Central memory CD8-positive, alpha-beta T cell (primary cell): ENCODE data around the gene CLTA.
"Not testable (repeated sequence)": the region's sequence is repeated elsewhere in the genome, so short reads cannot be mapped to it uniquely, and the experiment has no call there.

ENCODE experiments used
- ATAC-seq: fragments of 150-1000 bp; cut with Tn5 transposase; replicated peaks from 2 replicates; pipeline ENCODE4 v1.10.0; 2022; ENCODE audit warnings: mild to moderate bottlenecking, moderate FRiP score, moderate number of reproducible peaks; ENCODE audit not compliant: poor library complexity, severe bottlenecking; ENCODE audit errors: extremely low read depth
- DNase-seq, 2 donors: peaks; one replicate each; pipeline ENCODE4 v3.0.0; 2021; ENCODE audit warnings: low spot score in 2 of 2
- H3K27ac Mint-ChIP-seq: one replicate; pipeline ENCODE4 v1.8.0; 2022; ENCODE audit warnings: low read depth, mild to moderate bottlenecking, moderate library complexity, mixed read lengths
- H3K27me3 Mint-ChIP-seq: one replicate; pipeline ENCODE4 v1.8.0; 2022; ENCODE audit warnings: mixed read lengths
- H3K36me3 Mint-ChIP-seq: one replicate; pipeline ENCODE4 v1.8.0; 2022; ENCODE audit warnings: mild to moderate bottlenecking, moderate library complexity, mixed read lengths; ENCODE audit not compliant: insufficient read depth
- H3K4me1 Mint-ChIP-seq: one replicate; pipeline ENCODE4 v1.8.0; 2022; ENCODE audit warnings: mixed read lengths
- H3K4me3 Mint-ChIP-seq: one replicate; pipeline ENCODE4 v1.8.0; 2022; ENCODE audit warnings: mild to moderate bottlenecking, moderate library complexity, mixed read lengths
- H3K9me3 Mint-ChIP-seq: one replicate; pipeline ENCODE4 v1.8.0; 2022; ENCODE audit warnings: mixed read lengths

CLTA gene

DNA sequence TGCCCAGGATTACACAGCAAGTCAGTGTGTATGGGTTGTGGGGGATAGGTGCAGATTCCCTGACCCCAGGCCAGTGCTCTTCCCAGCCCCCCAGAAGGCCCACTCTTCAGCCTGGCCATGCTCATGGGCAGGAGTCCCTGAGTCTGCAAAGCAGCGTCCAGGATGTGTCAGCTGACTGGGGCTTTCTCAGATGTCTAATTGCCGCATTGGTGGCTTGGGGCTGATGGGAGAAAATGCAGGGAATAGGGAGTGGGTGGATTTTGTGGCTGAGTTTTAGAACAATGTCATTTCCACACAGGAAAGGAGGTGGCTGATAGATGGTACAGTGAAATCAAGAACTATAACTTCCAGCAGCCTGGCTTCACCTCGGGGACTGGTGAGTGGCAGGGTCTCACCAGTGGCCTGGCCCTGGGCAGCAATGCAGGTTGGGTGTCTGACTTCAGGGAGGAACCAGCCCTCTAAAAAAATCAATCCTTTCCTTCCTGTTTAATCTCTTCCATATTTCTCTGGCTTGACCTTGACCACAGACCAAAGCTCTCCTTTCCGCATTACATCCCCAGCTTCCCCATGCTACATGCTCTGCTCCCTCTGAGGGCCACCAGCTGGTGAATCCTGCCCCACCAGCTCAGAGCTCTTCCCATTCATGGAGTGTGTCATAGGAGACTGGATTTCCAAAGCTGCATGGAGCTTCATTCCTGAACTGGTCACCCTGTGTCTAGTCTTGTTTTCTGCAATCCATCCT, 40.0 kb upstream of the CLTA start:
- DNase-seq = no peak
- Mint-ChIP-seq H3K36me3 (peaks cover 22% of the 10 kb centered on the region), H3K27ac (peak overlapping the region; percentile 98), H3K4me1 (peaks cover 65% of the 10 kb centered on the region), H3K4me3 (peak overlapping the region; percentile 88), H3K9me3 (no peaks in the 10 kb centered on the region), H3K27me3 (no peaks in the 10 kb centered on the region)
- ATAC-seq = no peak

DNA sequence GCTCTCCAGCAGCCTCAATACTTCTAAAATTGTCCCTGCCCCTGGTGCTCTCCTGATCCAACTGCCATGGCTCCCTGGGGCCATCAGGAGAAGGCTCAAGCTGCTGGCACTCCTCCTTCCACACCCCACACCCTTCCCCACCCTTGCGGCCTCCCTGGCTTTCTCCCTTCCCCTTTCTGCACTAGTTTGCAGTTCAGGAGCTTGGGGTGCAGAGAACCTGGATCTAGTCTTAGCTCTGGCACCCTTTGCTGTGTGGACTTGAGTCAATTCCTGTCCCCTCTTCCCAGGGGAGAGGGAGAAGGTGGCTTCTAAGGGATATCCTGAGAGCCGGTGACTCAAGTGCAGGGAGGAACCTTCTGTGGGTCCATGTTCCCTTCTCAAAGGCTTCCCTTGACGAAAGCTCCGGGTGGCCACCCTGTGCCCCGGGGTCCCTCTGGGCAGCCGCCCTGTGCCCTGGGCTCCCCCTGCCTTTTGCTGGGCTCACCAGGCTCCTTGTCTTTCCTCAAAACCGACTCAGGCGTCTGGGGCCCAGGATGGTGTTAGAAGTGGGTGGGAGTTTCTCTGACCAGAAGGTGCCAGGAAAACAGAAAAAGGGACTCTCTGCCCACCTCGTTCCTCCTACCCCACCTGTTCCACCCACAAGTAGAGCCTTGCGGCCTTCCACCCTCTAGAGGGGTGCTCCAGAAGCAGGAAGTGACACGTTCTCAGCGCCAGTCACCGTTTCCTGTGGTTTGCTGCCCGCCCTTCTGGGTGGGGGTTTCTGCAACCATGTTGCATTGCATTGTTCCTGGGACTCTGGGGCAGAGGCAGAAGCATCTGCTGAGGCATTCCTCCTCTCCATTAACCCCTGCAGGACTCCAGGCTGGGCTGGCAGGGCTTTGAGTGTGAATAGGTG, 39.2 kb upstream of the CLTA start:
- H3K4me3 Mint-ChIP-seq = peak overlapping the region; percentile 88
- ATAC-seq = peak; percentile 98

DNA sequence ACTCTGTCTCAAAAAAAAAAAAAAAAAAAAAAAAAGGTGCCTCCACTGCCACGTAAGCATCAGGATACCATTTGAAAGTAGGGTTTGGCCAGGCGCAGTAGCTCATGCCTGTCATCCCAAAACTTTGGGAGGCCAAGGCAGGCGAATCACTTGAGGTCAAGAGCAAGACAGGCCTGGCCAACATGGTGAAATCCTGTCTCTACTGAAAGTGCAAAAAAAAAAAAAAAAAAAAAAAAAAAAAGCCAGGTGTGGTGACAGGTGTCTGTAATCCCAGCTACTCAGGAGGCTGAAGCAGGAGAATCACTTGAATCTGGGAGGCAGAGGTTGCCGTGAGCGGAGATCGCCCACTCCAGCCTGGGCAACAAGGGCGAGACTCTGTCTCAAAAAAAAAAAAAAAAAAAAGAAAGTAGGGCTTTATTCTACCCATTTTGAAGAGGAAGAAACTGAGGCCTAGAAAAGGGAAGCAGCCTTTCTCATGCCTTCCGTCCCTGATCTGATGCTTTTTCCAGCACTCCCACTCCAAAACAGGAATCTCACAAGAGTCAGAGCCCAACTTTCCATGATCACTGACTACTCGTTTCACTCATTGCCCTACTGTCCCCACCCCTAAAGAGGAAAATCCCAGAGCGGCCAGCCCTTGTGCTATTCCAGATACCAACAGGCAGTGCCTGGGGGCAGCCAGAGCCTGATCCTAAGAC, 37.8 kb upstream of the CLTA start:
- H3K27ac Mint-ChIP-seq = peak overlapping the region; percentile 98
- H3K36me3 Mint-ChIP-seq = peaks cover 25% of the 10 kb centered on the region
- DNase-seq (no peak), ATAC-seq (no peak)
- peak overlapping the region; percentile 59 for H3K4me3 Mint-ChIP-seq
- H3K27me3 Mint-ChIP-seq = no peaks in the 10 kb centered on the region
- peaks cover 47% of the 10 kb centered on the region for H3K4me1 Mint-ChIP-seq
- H3K9me3 Mint-ChIP-seq = no peaks in the 10 kb centered on the region

More for the DNA sequence above, 39.2 kb upstream of the CLTA start:
- no peaks in the 10 kb centered on the region for H3K27me3 Mint-ChIP-seq
- DNase-seq = peak; percentile 74 to 90
- H3K36me3 Mint-ChIP-seq = peaks cover 24% of the 10 kb centered on the region
- H3K27ac Mint-ChIP-seq = peak overlapping the region; percentile 98
- H3K4me1 Mint-ChIP-seq = peaks cover 58% of the 10 kb centered on the region
- no peaks in the 10 kb centered on the region for H3K9me3 Mint-ChIP-seq

DNA sequence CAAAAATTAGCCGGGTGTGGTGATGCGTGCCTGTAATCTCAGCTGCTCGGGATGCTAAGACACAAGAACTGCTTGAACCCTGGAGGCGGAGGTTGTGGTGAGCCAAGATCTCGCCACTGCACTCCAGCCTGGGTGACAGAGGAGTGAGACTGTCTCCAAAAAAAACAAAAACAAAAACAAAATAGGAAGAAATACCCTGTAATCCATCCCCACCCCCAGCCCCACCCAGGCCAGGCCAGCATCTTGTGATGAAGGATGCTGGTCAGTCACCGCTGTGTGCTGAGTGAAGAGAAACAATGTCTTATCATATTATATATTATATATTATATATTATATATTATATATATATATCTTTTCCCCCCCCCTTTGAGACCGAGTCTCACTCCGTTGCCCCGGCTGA, 37.0 kb upstream of the CLTA start:
- peak overlapping the region; percentile 59 for H3K4me3 Mint-ChIP-seq
- no peaks in the 10 kb centered on the region for H3K9me3 Mint-ChIP-seq
- H3K36me3 Mint-ChIP-seq = peaks cover 25% of the 10 kb centered on the region
- ATAC-seq = no peak
- no peaks in the 10 kb centered on the region for H3K27me3 Mint-ChIP-seq
- DNase-seq = no peak
- H3K4me1 Mint-ChIP-seq = peaks cover 41% of the 10 kb centered on the region
- peak overlapping the region; percentile 67 for H3K27ac Mint-ChIP-seq

DNA sequence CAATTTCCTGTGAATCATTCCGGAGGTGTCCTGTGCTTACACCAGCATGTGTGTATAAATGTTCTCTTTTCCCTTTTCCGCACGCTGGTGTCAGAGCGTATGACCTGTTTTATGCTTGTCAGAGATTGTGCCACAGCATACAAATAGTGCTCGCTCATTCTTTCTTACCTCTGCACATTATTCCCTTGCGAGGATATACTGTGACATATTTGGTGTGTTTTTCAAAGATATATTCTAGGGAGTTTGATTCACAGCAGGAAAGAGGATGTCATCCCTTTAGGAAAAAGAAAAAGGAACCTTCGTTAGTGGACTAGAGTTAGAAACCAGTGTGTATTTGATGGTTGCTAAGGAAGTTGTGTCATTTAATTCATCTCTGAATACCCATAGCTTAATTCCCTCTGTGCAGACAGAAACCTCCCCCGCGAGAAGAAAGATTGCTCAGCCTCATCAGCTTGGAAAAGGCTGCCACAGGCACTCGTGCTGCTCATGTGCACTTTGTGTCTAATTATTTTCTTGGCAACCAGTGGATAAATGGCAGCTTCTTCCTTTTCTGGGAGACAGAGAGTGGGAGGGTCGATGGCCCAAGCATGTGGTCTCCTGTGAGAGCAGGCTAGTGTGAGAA, 36.3 kb upstream of the CLTA start:
- Mint-ChIP-seq H3K9me3 (no peaks in the 10 kb centered on the region), H3K4me3 (peak overlapping the region; percentile 8), H3K27ac (peak overlapping the region; percentile 67), H3K36me3 (peaks cover 30% of the 10 kb centered on the region), H3K27me3 (no peaks in the 10 kb centered on the region), H3K4me1 (peaks cover 42% of the 10 kb centered on the region)
- ATAC-seq (no peak), DNase-seq (no peak)

DNA sequence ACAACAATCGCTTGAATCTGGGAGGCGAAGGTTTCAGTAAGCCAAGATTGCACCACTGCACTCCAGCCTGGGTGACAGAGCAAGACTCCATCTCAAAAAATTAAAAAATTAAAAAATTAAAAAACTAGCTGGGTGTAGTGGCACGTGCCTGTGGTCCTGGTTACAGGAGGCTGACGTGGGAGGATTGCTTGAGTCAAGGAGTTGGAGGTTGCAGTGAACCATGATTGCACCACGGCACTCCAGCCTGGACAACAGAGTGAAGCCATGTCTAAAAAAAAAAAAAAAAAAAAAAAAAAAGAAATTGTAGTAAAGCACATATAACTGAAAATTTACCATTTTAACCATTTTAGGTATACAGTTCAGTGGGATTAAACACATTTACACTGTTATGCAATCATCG, 34.6 kb upstream of the CLTA start:
- Mint-ChIP-seq H3K4me1 (peaks cover 35% of the 10 kb centered on the region), H3K9me3 (no peaks in the 10 kb centered on the region), H3K27me3 (no peaks in the 10 kb centered on the region), H3K4me3 (no peak overlapping the region), H3K36me3 (peaks cover 31% of the 10 kb centered on the region), H3K27ac (peak overlapping the region; percentile 35)
- DNase-seq (no peak), ATAC-seq (no peak)

DNA sequence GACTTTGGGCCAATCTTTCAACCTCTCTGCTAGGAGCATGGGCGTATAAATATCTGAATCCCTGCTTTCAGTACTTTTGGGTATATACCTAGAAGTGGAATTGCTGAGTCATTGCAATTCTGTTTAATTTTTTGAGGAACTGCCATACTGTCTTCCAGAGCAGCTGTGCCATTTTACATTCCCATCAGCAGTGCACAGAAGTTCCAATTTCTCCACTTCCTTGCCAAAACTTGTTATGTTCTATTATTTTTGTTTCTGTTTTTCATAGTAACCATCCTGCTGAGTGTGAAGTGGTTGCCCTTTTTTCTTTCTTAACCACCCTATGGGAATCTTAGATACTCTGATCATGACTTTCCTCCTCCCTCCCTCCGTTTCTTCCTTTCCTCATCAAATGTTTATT, 32.6 kb upstream of the CLTA start:
- no peak overlapping the region for H3K4me3 Mint-ChIP-seq
- H3K36me3 Mint-ChIP-seq = peaks cover 25% of the 10 kb centered on the region
- peaks cover 26% of the 10 kb centered on the region for H3K4me1 Mint-ChIP-seq
- ATAC-seq = no peak
- H3K27ac Mint-ChIP-seq = no peak overlapping the region
- H3K27me3 Mint-ChIP-seq = no peaks in the 10 kb centered on the region
- DNase-seq = no peak
- no peaks in the 10 kb centered on the region for H3K9me3 Mint-ChIP-seq

DNA sequence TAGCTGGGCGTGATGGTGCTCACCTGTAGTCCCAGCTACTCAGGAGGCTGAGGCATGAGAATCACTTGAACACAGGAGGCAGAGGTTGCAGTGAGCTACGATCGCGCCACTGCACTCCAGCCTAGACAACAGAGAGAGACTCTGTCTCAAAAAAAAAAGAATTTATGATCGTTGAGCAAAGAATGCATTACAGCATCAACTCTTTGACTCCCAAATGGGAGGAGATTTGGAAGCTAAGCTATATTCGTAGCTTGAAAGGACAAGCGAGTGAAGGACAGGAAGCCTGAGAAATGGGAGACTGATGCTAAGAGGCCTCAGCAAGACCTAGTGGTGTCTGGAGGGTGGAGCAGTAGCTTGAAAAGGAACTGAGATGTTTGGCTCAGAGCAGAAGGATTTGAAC, 31.8 kb upstream of the CLTA start:
- ATAC-seq (no peak), DNase-seq (no peak)
- Mint-ChIP-seq H3K36me3 (peaks cover 21% of the 10 kb centered on the region), H3K4me1 (peaks cover 21% of the 10 kb centered on the region), H3K27ac (no peak overlapping the region), H3K9me3 (no peaks in the 10 kb centered on the region), H3K27me3 (no peaks in the 10 kb centered on the region), H3K4me3 (no peak overlapping the region)

DNA sequence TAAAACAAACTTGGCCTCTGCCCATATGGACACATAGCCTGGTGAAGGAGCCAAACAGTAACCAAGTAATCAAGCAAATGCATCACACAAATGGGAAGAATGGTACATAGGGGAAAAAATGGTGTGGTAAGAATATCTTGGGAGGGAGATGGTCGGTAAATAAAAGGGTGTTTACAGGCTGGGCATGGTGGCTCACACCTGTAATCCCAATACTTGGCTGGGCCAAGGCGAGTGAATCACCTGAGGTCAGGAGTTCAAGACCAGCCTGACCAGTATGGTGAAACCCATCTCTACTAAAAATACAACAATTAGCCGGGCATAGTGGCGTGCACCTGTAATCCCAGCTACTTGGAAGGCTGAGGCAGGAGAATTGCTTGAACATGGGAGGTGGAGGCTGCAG, 31.2 kb upstream of the CLTA start:
- not testable (repeated sequence) for H3K27me3 Mint-ChIP-seq, ATAC-seq, H3K4me3 Mint-ChIP-seq, H3K27ac Mint-ChIP-seq, DNase-seq, H3K9me3 Mint-ChIP-seq
- Mint-ChIP-seq H3K4me1 (peaks cover 15% of the 10 kb centered on the region), H3K36me3 (peaks cover 20% of the 10 kb centered on the region)

DNA sequence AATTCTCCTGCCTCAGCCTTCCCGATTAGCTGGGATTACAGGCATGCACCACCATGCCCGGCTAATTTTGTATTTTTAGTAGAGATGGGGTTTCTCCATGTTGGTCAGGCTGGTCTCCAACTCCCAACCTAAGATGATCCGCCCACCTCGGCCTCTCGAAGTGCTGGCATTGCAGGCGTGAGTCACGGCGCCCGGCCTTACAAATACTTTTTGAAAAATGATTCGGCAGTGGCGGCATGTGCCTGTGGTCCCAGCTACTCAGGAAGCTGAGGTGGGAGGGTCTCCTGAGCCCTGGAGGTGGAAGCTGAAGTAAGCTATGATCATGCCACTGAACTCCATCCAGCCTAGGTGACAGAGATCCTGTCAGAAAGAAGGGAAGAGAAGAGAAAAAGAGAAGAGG, 30.6 kb upstream of the CLTA start:
- Mint-ChIP-seq H3K4me1 (peaks cover 14% of the 10 kb centered on the region), H3K36me3 (peaks cover 16% of the 10 kb centered on the region)
- H3K9me3 Mint-ChIP-seq, H3K4me3 Mint-ChIP-seq, H3K27me3 Mint-ChIP-seq, H3K27ac Mint-ChIP-seq, DNase-seq, ATAC-seq: not testable (repeated sequence)

DNA sequence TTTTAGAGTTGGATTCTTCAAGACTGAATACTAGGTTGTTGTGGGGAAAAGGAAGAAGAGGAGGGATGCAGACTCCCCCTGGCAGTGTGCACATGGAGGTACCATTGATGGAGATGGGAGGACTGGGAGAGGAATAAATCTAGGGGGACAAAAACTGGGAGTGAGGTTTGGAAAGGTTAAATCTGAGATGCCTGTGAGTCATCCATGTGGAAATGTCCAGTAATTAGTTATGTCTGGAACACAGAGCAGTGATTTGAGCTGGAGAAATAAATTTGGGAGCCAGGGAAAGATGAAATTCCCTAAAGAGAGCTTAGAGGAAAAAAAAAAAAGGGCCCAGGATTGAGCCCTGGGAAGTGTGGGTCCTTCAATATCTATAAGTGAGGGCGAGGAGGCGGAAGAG, 29.5 kb upstream of the CLTA start:
- DNase-seq = no peak
- Mint-ChIP-seq H3K4me3 (no peak overlapping the region), H3K36me3 (peaks cover 16% of the 10 kb centered on the region), H3K27ac (peak overlapping the region; percentile 77), H3K27me3 (no peaks in the 10 kb centered on the region), H3K9me3 (no peaks in the 10 kb centered on the region), H3K4me1 (peaks cover 19% of the 10 kb centered on the region)
- no peak for ATAC-seq

DNA sequence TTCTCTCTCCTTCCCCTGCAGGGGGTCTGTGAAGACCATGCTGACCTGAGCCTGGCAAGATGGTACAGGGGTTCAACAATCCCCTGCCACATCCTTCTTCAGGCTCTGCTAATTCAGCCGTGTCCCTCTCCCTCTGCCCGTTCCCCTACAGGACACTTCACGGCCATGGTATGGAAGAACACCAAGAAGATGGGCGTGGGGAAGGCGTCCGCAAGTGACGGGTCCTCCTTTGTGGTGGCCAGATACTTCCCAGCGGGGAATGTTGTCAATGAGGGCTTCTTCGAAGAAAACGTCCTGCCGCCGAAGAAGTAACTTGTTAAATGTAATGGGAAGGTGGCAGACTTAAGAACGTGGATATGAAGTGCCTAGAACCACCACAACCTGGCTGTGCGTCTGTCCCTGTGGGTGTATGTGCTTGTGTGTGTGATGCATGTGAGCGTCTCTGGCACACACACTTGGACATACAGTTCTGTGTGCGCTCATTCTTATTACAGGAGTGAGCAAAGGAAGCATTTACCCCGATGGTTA, 28.4 kb upstream of the CLTA start:
- Mint-ChIP-seq H3K27me3 (no peaks in the 10 kb centered on the region), H3K27ac (no peak overlapping the region), H3K4me1 (peaks cover 25% of the 10 kb centered on the region), H3K4me3 (no peak overlapping the region), H3K9me3 (no peaks in the 10 kb centered on the region), H3K36me3 (peaks cover 15% of the 10 kb centered on the region)
- no peak for ATAC-seq
- no peak for DNase-seq
